ENCODE results near the gene DEXI.
"Not testable (repeated sequence)": the region's sequence is repeated elsewhere in the genome, so short reads cannot be mapped to it uniquely, and the experiment has no call there.

The DEXI gene

GRCh38 chr16:10926867-10927266, 15.4 kb downstream of the DEXI start:
- no peak for DNase-seq (ENCODE audit: low spot score)

GRCh38 chr16:10926094-10926493, 16.2 kb downstream of the DEXI start:
- no peak for DNase-seq (ENCODE audit: low spot score)

GRCh38 chr16:10925285-10925684, 17.0 kb downstream of the DEXI start:
- DNase-seq (ENCODE audit: low spot score): not testable (repeated sequence)

GRCh38 chr16:10923650-10924214, 18.5 kb downstream of the DEXI start:
- no peak for DNase-seq (ENCODE audit: low spot score)

- DNase-seq (ENCODE audit: low spot score): no peak
Measured at GRCh38 chr16:10923146-10923649, 19.1 kb downstream of the DEXI start.

GRCh38 chr16:10922328-10923145, 19.7 kb downstream of the DEXI start:
- no peak for DNase-seq (ENCODE audit: low spot score)

GRCh38 chr16:10921536-10922327, 20.5 kb downstream of the DEXI start:
- DNase-seq (ENCODE audit: low spot score): no peak

- DNase-seq (ENCODE audit: low spot score): no peak
Measured at GRCh38 chr16:10920726-10921427, 21.4 kb downstream of the DEXI start.

- no peak for DNase-seq (ENCODE audit: low spot score)
Measured at GRCh38 chr16:10919003-10919351, 23.3 kb downstream of the DEXI start.

GRCh38 chr16:10918294-10919002, 23.8 kb downstream of the DEXI start:
- peak; percentile 75 for DNase-seq (ENCODE audit: low spot score)

GRCh38 chr16:10916534-10916933, 25.7 kb downstream of the DEXI start:
- DNase-seq (ENCODE audit: low spot score): no peak

- DNase-seq (ENCODE audit: low spot score): no peak
Measured at GRCh38 chr16:10911267-10911666, 31.0 kb downstream of the DEXI start.

GRCh38 chr16:10907757-10908045, 34.6 kb downstream of the DEXI start:
- no peak for DNase-seq (ENCODE audit: low spot score)

GRCh38 chr16:10906914-10907756, 35.1 kb downstream of the DEXI start:
- DNase-seq (ENCODE audit: low spot score): no peak

GRCh38 chr16:10906482-10906881, 35.8 kb downstream of the DEXI start:
- no peak for DNase-seq (ENCODE audit: low spot score)

GRCh38 chr16:10902999-10903398, 39.3 kb downstream of the DEXI start:
- no peak for DNase-seq (ENCODE audit: low spot score)

GRCh38 chr16:10897134-10897533, 45.1 kb downstream of the DEXI start:
- DNase-seq (ENCODE audit: low spot score): no peak

GRCh38 chr16:10896723-10897122, 45.5 kb downstream of the DEXI start:
- no peak for DNase-seq (ENCODE audit: low spot score)

GRCh38 chr16:10896165-10896564, 46.1 kb downstream of the DEXI start:
- no peak for DNase-seq (ENCODE audit: low spot score)

- no peak for DNase-seq (ENCODE audit: low spot score)
Measured at GRCh38 chr16:10895053-10895946, 47.0 kb downstream of the DEXI start.

All from CD4-positive, alpha-beta T cell treated with Interleukin-6 at 100 ng/mL for 8 hours (primary cell).